Activated CD4-positive, alpha-beta T cell treated with anti-CD3 and anti-CD28 coated beads, Interleukin-2, amount 50 U/mL, for 24 hours (primary cell): ENCODE results near the gene IQCM.
"Not testable (repeated sequence)": the region's sequence is repeated elsewhere in the genome, so short reads cannot be mapped to it uniquely, and the experiment has no call there.

Experiments used
- DNase-seq, 2 donors: peaks; one replicate each; pipeline ENCODE4 v3.0.0-alpha.2; 2020; ENCODE audit warnings: low read depth in 1 of 2, low spot score in 1 of 2

The IQCM gene

GRCh38 chr4:149493492-149493891 lies 322.2 kb downstream of the IQCM start:
- no peak for DNase-seq

- no peak for DNase-seq
Observed at GRCh38 chr4:149489321-149489720, 326.3 kb downstream of the IQCM start.

GRCh38 chr4:149486861-149487260 lies 328.8 kb downstream of the IQCM start:
- no peak for DNase-seq

GRCh38 chr4:149468669-149469068 lies 347.0 kb downstream of the IQCM start:
- DNase-seq, result not testable (repeated sequence)

DNA sequence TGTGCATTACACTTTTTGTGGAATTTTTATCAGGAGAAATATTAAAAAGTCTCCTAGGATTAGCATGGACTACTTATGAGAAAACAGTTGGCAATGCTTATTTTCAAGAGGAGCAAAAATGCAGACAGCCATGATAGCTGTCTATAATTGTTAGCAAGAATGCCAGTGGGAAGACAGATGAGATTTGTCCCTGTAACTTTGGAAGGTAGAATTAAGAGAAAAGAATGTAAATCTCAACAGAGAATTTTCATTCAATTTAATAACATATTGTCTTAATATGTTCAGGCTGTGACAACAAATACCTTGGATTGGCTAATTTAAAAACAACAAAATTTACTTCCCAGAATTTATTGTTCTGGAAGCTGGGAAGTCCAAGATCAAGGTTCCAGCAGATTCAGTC lies 349.2 kb downstream of the IQCM start:
- no peak for DNase-seq

DNA sequence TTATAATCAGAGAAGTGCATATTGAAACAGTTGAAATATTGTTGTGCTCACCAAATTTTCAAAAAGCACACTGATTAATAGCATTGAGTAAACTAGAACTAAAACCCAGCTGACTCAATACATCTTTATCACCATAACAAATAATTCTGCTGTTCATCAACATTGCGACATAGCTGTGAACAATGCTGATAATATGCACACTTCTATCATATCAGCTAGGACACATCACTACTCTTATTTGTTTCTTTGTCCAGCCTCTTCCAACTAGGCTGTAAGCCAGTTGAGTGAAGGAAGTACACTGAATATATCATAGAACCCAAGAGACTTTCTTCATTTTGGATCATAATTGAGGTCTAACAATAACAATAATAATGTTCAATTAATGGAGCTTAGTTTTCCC lies 349.7 kb downstream of the IQCM start:
- no peak for DNase-seq

GRCh38 chr4:149443537-149443936 lies 372.1 kb downstream of the IQCM start:
- no peak for DNase-seq

- no peak for DNase-seq
Observed at GRCh38 chr4:149441338-149441737, 374.3 kb downstream of the IQCM start.

DNA sequence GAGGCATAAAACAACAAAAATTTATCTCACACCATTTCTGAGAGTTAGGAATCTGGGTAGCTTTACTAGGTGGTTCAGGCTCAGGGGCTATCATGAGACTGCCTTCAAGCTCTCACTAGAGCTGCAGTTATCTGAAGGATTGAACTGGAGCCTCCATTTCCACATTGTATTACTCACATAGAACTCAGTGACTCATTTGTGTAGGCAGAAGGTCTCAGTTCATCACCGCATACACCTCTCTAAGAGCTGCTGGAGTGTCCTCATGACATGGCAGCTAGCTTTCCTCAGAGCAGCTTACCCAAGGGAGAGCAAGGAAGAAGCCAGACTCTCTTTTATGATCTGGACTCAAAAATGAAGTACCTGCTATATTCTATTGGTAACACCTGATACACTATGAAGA lies 389.2 kb downstream of the IQCM start:
- DNase-seq, result no peak

- no peak for DNase-seq
Observed at GRCh38 chr4:149409555-149409962, 406.1 kb downstream of the IQCM start.

- DNase-seq, result no peak
Observed at GRCh38 chr4:149409146-149409545, 406.5 kb downstream of the IQCM start.

GRCh38 chr4:149404143-149404542 lies 411.5 kb downstream of the IQCM start:
- no peak for DNase-seq

DNA sequence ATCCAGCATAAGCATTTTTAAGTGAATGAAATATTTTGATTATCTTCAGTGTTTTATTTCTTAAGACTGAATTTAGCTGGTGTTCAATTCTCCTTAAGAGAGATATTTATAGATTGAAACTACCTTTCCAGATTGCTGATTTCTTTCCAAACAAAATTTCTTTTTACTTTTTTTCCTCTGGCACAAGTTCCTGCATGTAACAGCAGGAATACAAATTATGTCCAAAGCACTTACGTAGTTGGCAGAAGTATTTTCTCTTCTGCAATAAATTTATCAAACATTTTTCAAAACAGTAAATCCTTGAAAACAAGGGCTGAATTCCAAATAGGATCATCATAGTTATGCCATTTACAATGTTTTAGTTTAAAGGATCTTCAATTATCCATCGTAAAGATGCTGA lies 412.6 kb downstream of the IQCM start:
- DNase-seq, result no peak

DNA sequence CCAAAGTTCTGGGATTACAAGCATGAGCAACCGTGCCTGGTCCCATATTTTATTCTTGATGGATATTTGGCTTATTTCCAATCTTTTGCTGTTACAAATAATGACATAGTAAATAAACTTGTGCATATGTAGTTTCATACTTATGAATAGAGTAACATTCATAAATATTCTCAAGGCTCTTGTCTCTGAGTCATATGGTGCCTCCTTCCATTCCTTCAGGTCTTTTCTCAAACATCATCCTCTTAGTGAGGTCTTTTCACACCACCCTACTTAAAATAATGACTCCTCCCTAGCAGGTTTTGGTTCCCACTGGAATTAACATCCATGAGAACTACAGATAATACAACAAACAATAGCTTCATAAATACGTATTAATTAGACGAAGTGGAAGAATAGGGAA lies 416.6 kb downstream of the IQCM start:
- no peak for DNase-seq

DNA sequence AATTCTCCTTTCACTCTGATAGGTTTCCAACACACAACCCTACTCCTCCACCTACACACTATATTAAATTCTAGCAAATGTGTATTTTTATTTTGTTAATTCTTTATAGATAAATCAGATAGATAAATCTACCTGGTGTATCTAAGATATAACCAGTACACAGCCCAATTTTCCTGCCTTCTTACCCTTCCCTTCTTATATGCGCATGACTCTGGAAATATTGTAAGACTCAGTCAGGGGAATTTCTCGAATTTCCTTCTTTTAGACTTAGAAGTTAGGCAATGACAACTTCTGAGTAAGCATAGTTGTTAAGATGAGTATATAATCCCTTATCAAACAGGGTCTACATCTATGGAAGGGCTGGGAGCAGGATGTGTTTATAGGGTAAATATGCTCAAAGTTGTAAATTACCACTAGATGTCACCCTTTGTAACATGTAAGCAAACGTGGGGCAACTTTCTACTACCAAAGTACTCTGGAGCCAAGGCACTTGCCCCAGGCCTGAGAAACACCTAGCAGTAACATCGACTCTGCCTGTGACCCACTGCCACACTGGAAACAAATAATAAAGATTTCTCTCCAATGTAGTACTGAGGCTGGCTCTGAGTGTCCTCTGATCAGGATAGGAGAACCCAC lies 444.7 kb downstream of the IQCM start:
- DNase-seq, result no peak

DNA sequence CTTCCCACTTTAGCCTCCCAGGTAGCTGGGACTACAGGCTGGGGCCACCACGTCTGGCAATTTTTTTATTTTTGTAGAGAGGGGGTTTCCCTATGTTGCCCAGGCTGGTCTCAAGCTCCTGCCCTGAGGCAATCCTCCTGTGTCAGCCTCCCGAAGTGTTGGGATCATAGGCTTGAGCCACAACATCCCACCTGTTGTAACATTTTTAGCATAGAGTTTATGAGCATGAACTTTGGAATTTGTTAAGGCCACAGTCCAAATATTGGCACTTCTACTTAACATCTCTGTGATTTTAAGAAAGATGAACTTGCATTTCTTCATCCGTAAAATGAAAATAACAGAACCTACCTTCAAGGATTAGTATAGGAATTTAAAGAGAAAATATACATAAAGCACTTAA lies 445.6 kb downstream of the IQCM start:
- DNase-seq, result no peak

- DNase-seq, result no peak
Observed at GRCh38 chr4:149353241-149353640, 462.4 kb downstream of the IQCM start.

DNA sequence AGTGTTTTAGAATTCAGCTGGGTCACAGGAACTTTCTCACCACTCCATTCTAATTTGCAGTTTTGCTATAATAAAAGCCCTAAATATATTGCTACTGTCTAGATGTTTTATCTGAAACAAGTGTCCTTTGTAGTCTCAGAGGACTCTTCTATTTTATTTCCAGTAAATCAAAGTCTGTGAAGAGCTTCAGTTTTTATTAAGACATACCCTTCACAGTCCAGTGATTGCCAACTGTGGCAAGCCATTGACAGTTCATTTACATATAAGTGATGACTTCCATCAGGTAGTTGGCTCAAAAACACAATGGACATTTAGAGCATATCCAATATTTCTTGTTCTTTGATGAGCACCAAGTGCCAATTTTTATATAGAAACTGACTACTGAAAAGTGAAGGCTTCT lies 466.1 kb downstream of the IQCM start:
- no peak for DNase-seq

GRCh38 chr4:149347139-149347538 lies 468.5 kb downstream of the IQCM start:
- DNase-seq, result no peak

- no peak for DNase-seq
Observed at GRCh38 chr4:149345424-149345823, 470.2 kb downstream of the IQCM start.

DNA sequence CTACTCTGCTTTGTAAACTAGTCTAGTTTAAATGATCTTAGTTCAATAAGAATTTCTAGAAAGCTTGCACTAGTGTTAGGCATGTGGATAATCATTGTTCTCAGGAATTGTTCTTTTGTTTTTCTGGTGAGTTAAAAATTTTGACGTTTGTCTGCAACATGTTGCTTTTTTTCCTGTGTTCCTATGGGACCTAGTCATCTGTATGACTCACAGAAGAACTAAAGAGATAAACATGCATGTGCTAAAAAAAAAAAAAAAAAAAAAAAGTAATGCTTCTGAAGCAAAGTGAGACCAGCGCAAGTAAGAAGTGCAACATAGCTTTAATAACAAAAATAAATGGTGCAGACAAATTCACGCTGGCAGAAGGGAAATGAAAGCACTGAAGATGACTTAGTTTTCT lies 471.2 kb downstream of the IQCM start:
- DNase-seq, result no peak

GRCh38 chr4:149343614-149344013 lies 472.0 kb downstream of the IQCM start:
- no peak for DNase-seq

DNA sequence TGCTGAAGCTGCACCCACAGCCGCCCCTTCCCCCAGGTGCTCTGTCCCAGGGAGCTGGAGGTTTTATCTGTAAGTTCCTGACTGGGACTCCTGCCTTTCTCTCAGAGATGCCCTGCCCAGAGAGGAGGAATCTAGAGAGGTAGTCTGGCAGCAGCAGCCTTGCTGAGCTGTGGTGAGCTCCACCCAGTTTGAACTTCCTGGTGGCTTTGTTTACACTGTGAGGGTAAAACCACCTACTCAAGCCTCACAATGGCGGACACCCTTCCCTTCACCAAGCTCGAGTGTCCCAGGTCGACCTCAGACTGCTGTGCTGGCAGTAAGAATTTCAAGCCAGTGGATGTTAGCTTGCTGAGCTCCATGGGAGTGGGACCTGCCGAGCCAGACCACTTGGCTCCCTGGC lies 474.5 kb downstream of the IQCM start:
- DNase-seq, result not testable (repeated sequence)

DNA sequence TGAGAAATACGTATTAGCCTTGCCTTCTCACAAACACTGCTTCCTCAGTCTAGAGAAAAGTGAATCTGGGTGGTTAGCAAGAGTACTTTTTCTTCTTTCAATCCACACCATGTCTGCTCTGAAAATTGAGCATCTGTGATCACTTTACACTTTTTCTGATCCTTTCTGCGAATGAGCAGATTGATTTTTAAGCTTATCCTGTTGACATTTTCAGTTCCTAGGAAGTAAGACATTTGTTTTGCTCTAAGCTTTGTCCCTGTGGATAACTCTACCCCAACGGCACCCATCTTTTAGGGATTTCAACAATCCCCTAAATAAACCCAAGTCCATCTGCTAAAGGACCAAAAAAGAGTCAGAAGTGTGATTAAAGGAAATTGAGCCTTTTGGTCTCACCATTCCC lies 487.5 kb downstream of the IQCM start:
- no peak for DNase-seq
